OCI-LY3 (cell line): ENCODE measurements around the gene IER5L.
"Not testable (repeated sequence)": the region's sequence is repeated elsewhere in the genome, so short reads cannot be mapped to it uniquely, and the experiment has no call there.

ENCODE experiments used
- H2AFZ ChIP-seq: fragments of 200-600, 300-600 bp; shearing (Covaris generic); 2 replicates; pipeline ENCODE4 v1.6.0; 2014; ENCODE audit warnings: antibody characterized with exemption, low read depth, low read length
- H3K27ac ChIP-seq: fragments of 200-600, 300-600 bp; sonication (generic); 2 replicates; pipeline ENCODE4 v1.5.1; 2014; ENCODE audit warnings: mild to moderate bottlenecking, low read length, moderate library complexity, mixed read lengths
- H3K27me3 ChIP-seq: fragments of 200-600, 300-600 bp; sonication (generic); 2 replicates; pipeline ENCODE4 v1.6.1; 2014; ENCODE audit warnings: low read depth, low read length, mixed read lengths
- H3K36me3 ChIP-seq: fragments of 200-600, 300-600 bp; sonication (generic); replicated peaks from 2 replicates; pipeline ENCODE3; 2014; ENCODE audit warnings: low read depth, low read length, mixed read lengths
- H3K4me1 ChIP-seq: fragments of 300-600, 200-600 bp; sonication (generic); 2 replicates; pipeline ENCODE4 v1.6.1; 2014; ENCODE audit warnings: low read length, mixed read lengths
- H3K4me2 ChIP-seq: fragments of 200-600, 300-600 bp; sonication (generic); 2 replicates; pipeline ENCODE4 v1.6.1; 2014; ENCODE audit warnings: low read length, mixed read lengths
- H3K4me3 ChIP-seq: fragments of 300-600, 200-600 bp; sonication (generic); 2 replicates; pipeline ENCODE4 v1.5.1; 2014; ENCODE audit warnings: antibody characterized with exemption, mild to moderate bottlenecking, low read length, moderate library complexity
- H3K79me2 ChIP-seq: fragments of 300-600, 200-600 bp; shearing (Covaris generic); 2 replicates; pipeline ENCODE4 v1.6.1; 2014; ENCODE audit warnings: mild to moderate bottlenecking, low read length, mixed read lengths
- H3K9ac ChIP-seq: fragments of 300-600, 200-600 bp; shearing (Covaris generic); 2 replicates; pipeline ENCODE4 v1.6.0; 2014; ENCODE audit warnings: mild to moderate bottlenecking, low read length, moderate library complexity
- H3K9me3 ChIP-seq: fragments of 200-600, 300-600 bp; shearing (Covaris generic); 2 replicates; pipeline ENCODE4 v1.6.1; 2014; ENCODE audit warnings: low read length, mixed read lengths; ENCODE audit not compliant: insufficient read depth
- H4K20me1 ChIP-seq: fragments of 200-600, 300-600 bp; sonication (generic); 2 replicates; pipeline ENCODE4 v1.6.1; 2016; ENCODE audit warnings: low read length, mixed read lengths; ENCODE audit not compliant: insufficient read depth
- EZH2phosphoT487 ChIP-seq: fragments of 200-600 bp; shearing (Covaris generic); IDR thresholded peaks from 2 replicates; pipeline ENCODE4 v1.6.1; 2018; ENCODE audit warnings: antibody characterized with exemption, mixed run types, low read depth
- TF ChIP-seq, protein P1 (sequence below): fragments of 200-600, 300-600 bp; sonication (generic); IDR thresholded peaks from 2 replicates; pipeline ENCODE4 v1.5.1; 2014; ENCODE audit warnings: antibody characterized with exemption, low read length, low read depth

IER5L gene

DNA sequence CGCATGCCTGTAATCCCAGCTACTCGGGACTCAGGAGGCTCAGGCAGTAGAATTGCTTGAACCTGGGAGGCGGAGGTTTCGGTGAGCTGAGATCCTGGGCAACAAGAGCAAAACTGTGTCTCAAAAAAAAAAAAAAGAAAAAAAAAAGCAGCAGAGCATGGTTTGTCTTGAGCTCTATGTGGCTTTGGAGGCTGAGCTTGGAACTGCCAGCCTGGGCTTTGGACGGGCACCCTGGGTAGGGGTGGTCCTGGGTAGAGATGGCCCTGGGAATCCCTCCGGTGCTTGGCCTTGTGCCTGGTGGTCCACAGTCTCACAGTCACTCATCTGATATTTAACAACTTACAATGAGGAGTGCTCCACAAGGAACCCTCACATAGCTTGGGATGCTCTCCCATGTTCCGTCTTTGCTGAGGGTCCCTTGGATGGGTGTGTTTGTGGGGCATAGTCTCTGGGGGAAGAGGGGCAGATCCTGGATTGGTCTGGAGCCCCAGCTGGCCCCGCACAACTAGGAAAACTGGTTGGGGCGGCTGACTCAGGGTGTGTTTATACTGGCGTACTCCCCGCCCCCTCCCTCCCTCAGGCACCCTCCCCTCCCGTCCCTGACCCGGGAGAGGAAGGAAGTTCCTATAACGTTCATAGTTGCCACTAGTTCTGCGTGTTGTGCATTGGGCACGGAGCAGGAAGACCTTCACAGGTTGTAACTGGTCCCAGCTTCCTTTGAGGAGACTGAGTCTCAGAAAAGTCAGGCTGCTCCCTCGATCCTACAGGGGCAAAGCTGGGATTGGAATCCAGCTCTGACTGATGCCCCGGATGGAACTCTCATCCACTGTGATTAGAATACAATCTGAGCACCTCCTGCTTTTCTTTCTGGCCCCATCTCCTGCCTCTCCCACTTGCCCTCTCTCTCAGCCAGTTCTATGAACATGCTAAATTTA is 11.2 kb downstream of the IER5L start:
- Histone ChIP-seq H3K27ac (no peak overlapping the region), H2AFZ (no peak overlapping the region), H4K20me1 (no peaks in the 10 kb centered on the region), H3K79me2 (no peaks in the 10 kb centered on the region), H3K36me3 (no peaks in the 10 kb centered on the region), H3K9me3 (no peaks in the 10 kb centered on the region), H3K4me2 (no peak overlapping the region), H3K9ac (no peak overlapping the region), H3K4me1 (no peaks in the 10 kb centered on the region), H3K4me3 (no peak overlapping the region), H3K27me3 (peaks cover 13% of the 10 kb centered on the region)
- TF ChIP-seq EZH2phosphoT487: no peak
- TF ChIP-seq, protein P1, sequence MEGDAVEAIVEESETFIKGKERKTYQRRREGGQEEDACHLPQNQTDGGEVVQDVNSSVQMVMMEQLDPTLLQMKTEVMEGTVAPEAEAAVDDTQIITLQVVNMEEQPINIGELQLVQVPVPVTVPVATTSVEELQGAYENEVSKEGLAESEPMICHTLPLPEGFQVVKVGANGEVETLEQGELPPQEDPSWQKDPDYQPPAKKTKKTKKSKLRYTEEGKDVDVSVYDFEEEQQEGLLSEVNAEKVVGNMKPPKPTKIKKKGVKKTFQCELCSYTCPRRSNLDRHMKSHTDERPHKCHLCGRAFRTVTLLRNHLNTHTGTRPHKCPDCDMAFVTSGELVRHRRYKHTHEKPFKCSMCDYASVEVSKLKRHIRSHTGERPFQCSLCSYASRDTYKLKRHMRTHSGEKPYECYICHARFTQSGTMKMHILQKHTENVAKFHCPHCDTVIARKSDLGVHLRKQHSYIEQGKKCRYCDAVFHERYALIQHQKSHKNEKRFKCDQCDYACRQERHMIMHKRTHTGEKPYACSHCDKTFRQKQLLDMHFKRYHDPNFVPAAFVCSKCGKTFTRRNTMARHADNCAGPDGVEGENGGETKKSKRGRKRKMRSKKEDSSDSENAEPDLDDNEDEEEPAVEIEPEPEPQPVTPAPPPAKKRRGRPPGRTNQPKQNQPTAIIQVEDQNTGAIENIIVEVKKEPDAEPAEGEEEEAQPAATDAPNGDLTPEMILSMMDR: no peak

DNA sequence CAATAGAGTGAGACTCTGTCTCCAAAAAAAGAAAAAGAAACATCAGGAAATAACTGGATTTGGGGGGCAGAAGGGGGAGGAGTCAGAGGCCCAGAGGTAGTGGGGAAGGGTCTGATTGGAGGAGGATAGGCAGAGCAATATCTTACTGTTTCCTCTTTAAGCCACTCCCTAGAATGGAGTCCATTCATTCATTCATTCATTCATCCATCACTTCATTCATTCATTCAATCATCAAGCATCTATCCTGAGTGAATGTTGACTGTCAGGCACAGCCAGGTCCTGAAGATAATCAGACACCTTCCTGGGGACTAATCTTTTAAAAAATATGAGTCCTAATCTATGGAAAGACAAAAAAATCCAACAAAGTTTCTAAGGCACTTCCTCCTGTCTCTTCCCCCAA is 12.9 kb downstream of the IER5L start:
- Histone ChIP-seq H3K9ac (no peak overlapping the region), H3K79me2 (no peaks in the 10 kb centered on the region), H3K27ac (no peak overlapping the region), H2AFZ (no peak overlapping the region), H3K4me2 (no peak overlapping the region), H3K4me1 (no peaks in the 10 kb centered on the region), H4K20me1 (no peaks in the 10 kb centered on the region), H3K27me3 (0 out of 2 replicates have a peak, but pooled peaks cover 2% of the 10 kb centered on the region), H3K4me3 (no peak overlapping the region), H3K9me3 (no peaks in the 10 kb centered on the region), H3K36me3 (no peaks in the 10 kb centered on the region)
- TF ChIP-seq EZH2phosphoT487: no peak
- TF ChIP-seq, protein P1: no peak

DNA sequence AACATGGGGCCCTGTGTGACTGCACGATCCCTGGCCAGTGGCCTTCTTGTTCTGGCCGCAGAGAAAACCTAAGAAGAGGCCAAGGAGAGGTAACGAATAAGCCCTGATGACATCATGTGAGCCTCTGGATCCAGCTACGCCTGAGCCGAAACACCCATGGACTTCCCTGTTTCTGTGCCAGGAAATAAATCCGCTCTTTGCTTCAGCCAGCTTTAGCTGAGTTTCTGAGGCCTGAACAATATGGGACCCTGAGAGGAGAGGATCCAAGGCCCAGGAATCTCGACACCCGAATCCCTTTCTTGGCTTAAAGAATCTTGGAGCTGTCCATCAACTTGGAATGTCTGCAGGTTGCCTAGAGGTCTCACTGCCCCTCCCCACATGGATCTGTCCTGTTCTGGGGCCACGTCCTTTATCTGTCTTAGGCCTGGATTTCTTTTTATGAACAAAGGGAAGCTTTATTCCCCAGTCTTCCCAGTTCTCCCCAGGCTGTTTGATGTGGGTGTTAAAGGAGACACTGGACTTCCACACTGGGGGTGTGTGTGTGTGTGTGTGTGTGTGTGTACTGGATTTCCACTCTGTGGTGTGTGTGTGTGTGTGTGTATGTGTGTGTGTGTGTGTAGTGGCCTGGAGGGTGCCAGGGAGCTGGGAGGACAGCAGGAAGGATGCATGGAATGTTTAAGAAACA is 13.7 kb downstream of the IER5L start:
- Histone ChIP-seq H3K4me2 (no peak overlapping the region), H3K4me1 (no peaks in the 10 kb centered on the region), H4K20me1 (no peaks in the 10 kb centered on the region), H3K9me3 (no peaks in the 10 kb centered on the region), H2AFZ (no peak overlapping the region), H3K4me3 (no peak overlapping the region), H3K36me3 (no peaks in the 10 kb centered on the region), H3K9ac (no peak overlapping the region), H3K27me3 (no peaks in the 10 kb centered on the region), H3K79me2 (no peaks in the 10 kb centered on the region), H3K27ac (no peak overlapping the region)
- TF ChIP-seq, protein P1: no peak
- no peak for TF ChIP-seq EZH2phosphoT487

DNA sequence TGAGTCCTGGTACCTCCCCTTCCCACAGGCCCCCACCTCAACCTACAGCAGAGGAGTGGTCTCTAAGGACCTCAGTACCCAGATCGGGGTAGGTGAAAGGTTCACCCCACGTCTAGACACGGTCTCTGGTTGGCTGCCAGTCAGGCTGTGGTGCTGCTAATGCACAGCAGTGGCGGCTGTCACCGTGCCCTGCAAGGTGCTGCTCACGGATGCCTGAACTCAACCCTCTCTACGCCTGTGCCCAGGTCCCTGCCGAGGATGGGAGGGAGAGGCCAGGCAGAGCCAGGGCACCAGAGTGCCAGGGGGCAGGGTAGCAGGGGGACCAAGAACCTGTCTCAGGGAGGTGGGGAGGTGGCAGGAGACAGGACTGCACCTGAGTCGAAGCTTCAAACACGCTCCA is 14.3 kb downstream of the IER5L start:
- H3K27ac ChIP-seq: no peak overlapping the region
- H3K4me1 ChIP-seq: no peaks in the 10 kb centered on the region
- H3K4me3 ChIP-seq: no peak overlapping the region
- H3K36me3 ChIP-seq: no peaks in the 10 kb centered on the region
- no peak for TF ChIP-seq EZH2phosphoT487
- TF ChIP-seq, protein P1: no peak
- H4K20me1 ChIP-seq: no peaks in the 10 kb centered on the region
- no peaks in the 10 kb centered on the region for H3K79me2 ChIP-seq
- H3K9ac ChIP-seq: no peak overlapping the region
- no peak overlapping the region for H2AFZ ChIP-seq
- no peaks in the 10 kb centered on the region for H3K27me3 ChIP-seq
- H3K4me2 ChIP-seq: no peak overlapping the region
- H3K9me3 ChIP-seq: no peaks in the 10 kb centered on the region

DNA sequence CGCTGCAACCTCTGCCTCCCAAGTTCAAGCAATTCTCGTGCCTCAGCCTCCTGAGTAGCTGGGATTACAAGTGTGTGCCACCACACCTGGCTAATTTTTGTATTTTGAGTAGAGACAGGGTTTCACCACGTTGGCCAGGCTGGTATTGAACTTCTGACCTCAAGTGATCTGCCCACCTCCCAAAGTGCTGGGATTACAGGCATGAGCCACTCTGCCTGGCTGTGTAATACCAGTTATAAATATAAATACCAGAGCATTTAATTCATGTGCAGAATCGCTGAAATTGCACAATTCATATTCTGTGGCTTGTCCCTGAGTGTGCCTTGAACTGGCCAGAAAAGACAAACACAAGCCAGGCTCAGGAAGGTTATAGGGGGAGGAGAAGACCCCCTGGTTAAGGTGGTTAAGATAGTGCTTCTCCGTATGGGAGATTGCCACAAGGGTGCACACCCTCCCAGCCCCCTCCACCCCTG is 14.8 kb downstream of the IER5L start:
- not testable (repeated sequence) for H4K20me1 ChIP-seq, H3K36me3 ChIP-seq, H3K9ac ChIP-seq, H3K4me1 ChIP-seq, H3K27ac ChIP-seq, H3K79me2 ChIP-seq, H3K4me2 ChIP-seq, H3K9me3 ChIP-seq, H3K27me3 ChIP-seq, H3K4me3 ChIP-seq, H2AFZ ChIP-seq
